HG02884 (cell line): ENCODE results near the gene DCDC2B.

Experiments
- ATAC-seq: cut with Tn5 transposase; IDR thresholded peaks from one replicate; pipeline ENCODE4 v1.9.1; 2021; ENCODE audit warnings: mild to moderate bottlenecking, moderate library complexity; ENCODE audit not compliant: unreplicated experiment

DCDC2B gene

DNA sequence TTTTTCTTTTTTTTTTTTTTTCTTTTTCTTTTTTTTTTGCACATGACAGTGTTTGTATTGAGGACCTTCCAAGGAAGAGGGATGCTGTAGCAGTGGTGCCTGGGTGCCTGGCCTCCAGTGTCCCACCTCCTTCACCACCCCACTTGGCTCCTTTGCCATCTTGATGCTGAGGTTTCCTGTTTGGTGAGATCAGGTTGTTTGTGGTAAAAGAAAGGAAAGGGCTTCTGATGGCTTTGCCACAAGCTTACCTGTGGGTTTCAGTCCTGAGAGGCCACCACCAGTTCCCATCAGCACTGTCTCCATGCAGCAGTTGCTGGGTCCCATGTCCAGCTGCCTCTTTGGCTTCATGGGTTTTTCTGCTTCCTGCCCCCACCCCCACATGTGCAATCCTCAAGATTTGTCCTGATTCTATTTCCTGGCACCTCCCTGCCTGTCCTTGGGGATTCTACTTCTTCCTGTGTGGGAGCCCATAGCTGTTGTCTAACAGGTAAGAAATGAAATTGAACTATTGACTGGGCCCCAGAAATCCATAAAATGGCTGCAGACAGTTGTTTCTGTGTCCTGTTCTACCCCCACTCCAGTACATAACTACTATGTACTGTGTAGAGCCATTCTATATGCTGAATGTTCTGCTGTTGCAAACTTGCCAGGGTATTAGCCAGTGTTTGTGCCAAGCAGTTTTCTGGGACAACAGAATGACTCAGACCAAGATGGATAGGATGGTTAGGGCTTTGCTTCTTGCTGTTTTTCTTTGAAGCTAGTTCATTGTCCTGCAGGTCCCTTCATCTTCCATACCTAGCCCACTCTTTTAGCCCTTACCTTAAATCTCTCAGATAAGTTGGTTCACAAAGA lies 12.7 kb upstream of the DCDC2B start:
- no peak for ATAC-seq

DNA sequence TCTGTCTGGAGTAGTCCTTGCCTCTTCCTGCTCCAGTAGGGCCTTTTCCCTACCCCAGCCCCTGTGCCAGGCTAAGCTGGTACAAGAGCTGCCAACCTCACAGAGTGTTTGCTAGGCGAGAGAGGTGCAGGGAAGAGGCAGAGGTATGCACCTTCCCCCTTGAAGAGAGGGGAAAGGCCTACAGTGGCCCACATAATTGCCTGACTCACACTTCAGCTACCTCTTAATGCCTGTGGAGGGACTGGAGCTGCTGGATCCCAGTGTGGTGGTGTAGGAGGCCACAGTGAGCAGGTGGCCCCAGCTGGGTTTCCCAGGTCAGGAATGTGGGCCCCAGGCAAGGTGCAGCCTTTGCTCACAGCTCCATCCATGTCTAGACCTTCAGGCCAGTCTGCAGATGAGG lies 11.8 kb upstream of the DCDC2B start:
- ATAC-seq = no peak

DNA sequence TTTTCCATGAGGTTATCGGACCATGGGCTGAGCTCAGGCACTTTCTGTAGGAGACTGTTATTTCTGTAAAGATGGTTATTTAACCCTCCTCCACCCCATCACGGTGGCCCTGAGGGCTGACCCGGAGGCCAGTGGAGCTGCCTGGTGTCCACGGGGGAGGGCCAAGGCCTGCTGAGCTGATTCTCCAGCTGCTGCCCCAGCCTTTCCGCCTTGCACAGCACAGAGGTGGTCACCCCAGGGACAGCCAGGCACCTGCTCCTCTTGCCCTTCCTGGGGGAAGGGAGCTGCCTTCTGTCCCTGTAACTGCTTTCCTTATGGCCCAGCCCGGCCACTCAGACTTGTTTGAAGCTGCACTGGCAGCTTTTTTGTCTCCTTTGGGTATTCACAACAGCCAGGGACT lies 11.1 kb upstream of the DCDC2B start:
- ATAC-seq = no peak

DNA sequence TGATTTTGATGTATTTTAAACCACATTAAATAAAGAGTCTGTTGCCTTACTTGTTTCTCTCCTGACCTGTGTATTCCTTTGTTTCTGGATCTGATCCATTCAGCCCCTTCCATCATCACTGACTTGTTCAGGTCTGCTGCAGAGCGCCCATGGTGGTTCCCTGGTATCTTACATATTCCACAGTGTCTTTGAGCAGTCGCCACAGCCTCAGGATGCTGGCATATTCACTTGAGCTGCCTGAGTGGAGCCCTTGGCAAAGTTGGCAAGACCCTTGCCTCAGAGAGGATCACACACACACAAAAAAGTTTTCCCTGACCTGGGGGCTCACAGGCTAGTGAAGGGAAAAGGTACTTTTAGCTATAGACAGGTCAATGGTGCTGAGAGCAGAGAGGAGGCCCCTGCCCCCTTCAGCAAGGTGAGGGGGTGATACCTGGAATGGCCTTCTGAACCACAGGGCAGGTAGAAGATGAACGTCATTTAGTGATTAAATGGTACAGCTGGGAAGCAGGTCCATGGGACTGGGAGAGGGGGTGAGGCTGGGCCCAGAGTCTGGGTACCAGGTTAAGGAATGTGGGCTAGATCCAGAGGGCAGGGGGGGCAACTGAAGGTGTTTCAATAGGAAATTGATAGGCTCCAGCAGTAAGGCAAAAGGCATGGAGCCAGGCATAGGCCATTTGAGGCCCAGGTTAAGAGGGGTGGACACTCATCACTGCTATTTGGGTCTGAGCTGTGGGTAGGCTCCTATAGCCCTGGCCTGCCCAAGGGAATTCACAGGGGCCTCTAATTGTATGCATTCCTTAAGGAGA lies 10.4 kb upstream of the DCDC2B start:
- no peak for ATAC-seq

DNA sequence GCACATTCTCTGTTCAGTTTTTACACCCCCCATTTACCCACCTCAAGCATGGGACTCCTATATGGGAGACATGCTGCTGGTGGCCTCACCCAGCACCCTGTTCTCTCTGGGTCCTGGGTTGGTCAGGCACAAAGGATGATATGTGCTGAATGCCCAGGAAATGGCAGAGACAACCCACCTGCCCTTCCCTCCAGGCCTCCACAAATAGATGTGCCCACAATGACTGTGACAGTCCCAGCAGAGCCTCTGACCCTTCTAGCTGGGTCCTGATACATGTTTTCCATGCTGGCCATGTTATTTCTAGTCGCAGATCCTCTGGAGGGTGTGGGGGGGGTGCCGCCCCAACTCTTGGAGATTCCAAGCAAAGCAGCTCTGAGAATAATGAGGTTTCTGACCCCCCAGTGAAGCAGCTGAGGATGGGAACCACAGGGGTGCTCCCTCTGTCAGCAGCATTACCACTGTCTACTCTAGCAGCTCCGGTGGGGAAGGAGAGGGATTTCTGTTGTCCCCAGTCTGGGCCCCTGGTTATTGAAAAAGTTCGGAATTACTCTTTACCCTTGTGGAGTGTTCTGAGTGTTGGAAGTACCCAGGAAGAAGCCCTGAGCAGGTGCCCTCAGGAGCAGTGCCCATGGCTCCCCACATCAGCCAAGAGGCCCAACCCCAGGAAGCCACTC lies 9.7 kb upstream of the DCDC2B start:
- ATAC-seq = no peak

DNA sequence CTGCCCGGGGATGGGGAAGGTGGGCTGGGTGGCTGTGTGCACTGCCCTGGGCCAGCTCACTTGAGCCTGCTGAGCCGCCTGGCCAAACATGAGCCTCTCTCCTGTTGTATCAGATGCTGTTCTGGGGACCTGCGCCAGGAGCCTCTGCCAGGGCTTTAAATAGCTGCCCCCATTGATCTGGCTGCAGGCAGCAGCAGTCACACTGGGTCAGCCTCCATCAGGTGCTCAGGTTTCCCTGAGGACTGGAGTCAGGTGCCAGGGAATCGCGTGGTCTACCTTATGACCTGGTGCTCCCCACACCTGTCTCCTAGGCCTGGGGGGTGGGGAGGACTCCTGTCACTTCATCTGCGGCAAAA lies 9.2 kb upstream of the DCDC2B start:
- no peak for ATAC-seq

DNA sequence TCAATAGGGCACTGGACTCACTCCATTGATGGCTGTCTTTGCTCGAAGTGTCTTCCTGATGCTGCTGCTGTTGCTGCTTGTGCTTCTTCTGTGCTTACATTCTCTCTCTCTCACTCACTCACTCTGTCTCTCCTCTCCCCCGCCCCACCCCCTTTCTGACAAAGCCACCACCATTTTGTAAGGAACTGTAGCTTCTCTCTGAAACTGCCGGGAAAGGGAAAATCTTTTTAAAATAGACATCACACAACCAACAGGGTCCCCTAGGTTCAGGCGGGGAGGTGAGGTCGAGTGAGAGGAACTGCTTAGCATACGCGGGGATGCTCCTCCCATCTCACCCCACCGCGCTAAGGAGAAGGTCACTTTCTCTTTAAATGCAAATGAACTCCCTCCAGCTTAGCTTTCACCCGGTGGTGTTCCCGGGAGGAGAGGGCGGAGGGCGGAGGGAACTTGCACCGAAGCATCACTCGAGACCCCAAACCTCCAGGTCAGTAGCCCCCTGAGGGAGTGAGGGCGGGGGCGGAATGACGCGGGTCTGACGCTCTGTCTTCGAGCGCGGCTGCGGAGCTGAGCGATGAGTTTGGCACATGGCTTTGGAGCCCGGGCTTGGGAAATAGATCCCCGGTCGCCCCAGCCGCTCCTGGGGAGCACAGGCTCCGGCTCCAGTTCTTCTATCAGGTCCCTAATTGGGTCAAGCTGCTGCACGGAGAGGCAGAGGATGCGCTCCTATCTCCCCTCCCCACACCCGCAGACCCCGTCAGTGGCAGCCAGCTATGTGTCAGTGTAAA lies 8.5 kb upstream of the DCDC2B start, which contains the start of gene CCDC28B:
Gene CCDC28B (plus strand): TSS at position 370 of the 785 bp plus-strand sequence. CDS start 1,341 bp downstream, outside the sequence.
- no peak for ATAC-seq

DNA sequence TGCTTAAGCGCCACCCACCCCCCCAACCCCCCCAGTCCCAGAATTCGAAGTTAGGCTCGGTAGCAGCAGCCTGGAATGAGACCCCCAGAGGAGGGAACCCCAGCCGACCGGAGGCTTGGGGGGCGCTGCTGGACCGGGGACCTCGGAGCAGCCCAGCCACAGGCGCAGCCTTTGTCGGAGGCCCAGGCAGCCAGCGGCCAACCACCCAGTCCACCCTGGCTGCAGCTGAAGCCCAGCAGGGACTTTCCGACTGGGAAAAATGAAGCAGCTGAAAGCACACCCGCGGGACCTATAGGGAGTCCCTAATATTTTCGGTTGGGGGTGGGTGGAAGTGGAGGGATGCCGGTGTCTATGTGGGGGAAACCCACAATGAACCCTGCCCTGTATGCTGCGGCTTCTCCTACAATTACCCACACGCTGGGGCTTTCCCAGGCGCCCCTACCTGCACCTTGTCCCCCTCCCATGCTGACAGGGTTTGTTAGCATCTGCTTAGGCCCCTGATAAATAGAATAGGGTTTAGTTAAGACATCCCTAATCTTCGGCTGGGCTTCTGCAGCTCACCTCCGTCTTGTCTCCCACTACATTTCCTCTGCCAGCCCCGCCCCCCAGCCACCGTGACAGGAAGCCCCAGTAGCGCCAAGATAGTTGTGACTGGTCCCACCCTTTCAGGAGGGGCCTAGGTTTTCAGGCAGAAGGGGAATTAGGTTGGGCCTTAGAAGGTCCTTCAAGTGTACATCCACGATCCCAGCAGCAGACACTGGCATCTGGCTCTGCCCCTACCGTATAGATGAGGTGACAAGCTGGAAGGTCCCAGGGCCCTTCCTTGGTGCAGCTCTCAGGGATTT lies 7.7 kb upstream of the DCDC2B start:
- ATAC-seq = no peak

DNA sequence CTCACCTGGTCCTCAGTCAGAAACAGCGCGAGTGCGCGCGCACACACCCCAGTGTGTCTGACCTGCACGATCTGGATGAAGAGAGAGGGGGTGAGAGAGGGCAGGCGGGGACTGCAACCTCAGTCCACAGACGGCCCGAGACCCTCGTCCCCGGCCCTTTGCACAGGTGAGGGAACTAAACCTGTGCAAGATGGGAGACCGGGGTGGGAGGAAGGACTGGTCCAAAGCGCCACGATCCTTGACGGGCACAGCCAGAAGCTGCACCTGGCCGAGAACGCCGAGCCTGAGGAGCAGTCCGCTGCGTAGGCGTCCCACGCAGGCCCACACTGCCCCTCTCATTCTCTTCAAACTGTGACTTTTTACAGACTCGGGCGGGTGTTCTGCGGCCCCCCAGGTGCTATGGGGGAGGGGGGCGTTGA lies 3.9 kb upstream of the DCDC2B start:
- ATAC-seq = no peak

DNA sequence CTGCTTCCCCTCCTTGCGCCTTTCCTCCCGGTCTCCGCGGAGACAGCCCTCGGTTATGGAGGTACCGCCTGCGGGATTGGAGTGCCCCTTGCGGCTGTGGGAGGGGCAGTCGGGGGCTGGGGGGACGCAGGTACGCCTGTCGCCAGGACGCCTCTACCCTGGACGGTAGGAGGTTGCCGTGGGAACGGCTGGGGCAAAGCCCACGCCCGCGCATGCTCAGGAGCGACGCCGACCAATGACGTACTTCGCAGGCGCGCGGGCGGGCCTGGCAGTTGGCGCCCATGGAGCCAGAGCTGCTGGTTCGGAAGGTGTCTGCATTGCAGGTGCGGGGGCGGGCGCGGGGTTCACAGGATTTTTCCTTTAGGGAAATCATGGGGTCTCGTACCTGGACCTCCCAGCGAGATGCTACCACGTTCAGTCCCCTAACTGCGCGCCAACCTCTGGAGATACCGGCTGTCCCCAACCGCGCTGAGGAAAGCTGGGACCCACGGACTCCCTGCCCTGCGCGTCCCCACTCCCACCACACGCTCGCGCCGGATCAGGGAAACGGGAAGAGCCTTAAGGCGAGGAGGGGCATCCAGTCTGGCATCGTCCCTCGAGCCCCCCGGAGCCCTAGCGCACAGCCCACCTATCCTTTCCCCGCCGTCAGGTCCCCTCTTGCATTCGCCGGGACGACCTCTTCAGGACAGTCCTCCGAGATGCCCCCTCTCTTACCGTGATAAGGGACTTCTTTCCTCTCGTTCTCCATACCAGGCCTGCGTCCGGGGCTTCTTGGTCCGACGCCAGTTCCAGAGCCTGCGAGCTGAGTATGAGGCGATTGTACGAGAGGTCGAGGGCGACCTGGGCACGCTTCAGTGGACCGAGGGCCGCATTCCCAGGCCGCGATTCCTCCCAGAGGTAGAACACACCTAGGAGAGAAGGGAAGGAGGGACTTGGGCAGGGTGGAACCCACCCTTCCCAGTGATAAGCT lies 3.2 kb upstream of the DCDC2B start, which contains the start of gene IQCC:
Gene IQCC (plus strand): TSS at position 271 of the 970 bp plus-strand sequence. CDS start 11 bp downstream, at position 282.
- ATAC-seq = no peak

DNA sequence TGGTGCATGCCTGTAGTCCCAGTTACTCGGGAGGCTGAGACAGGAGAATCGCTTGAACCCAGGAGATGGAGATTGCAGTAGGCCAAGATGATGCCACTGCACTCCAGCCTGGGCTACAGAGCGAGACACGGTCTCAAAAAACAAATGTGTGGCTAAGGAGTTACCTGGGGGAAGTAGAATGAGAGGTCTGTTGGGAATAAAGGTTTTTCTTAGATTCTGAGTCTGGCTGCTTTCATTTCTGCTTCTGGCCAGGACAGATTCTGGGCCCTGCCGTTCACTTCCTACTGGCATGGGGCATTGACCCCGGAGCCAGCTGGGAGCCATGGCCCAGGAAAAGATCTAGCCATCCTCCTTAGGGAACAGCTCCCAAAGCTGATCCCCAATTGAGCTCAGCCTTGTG lies 420 bp upstream of the DCDC2B start:
- no peak for ATAC-seq

DNA sequence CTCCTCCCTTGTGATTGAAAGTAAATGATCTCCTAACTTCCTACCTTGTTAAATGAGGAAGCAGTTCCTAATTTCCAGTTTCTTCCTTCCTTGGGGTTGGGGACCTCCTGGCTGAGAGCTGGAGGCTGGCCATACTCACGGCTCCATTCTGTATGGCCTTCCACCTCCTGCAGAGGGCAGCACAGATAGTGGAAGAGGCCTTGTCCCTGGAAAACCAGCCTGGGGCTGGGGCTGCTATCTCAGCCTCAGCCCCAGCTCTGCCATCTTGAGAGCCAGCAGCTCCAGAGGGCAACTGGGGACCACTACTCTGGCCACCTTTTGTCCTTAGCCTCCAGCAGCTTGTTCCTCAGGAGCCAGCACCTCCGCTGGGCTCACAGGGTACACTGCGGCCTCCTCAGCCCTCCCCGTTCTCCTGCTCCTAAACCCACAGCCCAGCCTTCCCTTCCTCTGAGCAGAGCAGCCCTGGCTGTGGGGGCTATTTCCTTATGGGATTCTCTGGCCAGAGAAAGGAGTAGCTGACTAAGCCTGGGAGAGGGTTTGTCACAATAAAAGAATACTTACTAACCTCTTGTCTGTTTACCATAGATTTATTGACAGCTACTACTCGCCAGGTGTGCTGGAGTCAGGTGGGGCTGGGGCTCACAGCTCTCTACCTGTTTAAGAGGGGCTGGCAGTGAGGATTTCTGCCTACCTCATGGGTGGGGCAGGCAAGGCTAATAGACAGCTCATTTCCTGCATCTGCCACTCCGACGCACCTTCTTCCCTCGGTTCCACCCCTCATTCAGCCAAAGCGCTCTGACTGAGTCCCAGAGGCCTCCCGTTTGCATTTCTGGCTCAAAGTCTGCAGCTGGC lies 7.0 kb downstream of the DCDC2B start:
- no peak for ATAC-seq

DNA sequence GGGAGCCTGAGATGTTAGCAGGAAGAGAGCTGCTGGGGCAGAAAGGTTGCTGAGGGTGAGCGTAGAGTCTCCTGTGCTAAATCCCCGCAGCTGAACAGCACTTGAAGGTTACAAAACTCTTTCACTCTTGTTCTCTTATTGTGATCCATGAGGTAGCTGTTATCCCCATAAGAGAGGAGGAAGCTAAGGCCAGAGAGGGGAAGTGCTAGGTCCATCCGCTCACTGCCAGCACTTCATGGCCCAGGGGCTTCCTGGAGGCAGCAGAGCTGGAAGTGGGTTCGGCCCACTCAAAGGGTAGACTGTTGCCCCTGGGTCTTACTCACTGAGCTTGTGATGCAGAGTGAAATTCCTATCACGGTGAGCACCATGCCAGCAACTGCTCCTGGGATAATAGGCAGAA lies 7.7 kb downstream of the DCDC2B start:
- ATAC-seq = no peak

DNA sequence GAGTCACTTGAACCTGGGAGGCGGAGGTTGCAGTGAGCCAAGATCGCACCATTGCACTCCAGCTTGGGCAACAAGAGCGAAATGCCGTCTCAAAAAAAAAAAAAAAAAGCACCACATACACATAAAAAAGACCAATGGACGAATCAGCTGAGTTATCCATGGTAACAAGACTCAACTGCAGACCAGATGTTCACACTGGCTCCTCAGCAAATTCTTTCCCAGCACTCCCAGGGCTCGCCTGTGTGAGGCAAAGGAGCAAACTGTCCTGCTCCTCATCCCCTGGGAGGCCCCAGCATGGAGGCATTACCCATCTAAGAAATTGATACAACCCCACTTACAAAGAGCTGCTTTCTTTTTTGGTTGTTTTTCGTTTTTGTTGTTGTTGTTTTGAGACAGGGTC lies 10.1 kb downstream of the DCDC2B start:
- no peak for ATAC-seq

DNA sequence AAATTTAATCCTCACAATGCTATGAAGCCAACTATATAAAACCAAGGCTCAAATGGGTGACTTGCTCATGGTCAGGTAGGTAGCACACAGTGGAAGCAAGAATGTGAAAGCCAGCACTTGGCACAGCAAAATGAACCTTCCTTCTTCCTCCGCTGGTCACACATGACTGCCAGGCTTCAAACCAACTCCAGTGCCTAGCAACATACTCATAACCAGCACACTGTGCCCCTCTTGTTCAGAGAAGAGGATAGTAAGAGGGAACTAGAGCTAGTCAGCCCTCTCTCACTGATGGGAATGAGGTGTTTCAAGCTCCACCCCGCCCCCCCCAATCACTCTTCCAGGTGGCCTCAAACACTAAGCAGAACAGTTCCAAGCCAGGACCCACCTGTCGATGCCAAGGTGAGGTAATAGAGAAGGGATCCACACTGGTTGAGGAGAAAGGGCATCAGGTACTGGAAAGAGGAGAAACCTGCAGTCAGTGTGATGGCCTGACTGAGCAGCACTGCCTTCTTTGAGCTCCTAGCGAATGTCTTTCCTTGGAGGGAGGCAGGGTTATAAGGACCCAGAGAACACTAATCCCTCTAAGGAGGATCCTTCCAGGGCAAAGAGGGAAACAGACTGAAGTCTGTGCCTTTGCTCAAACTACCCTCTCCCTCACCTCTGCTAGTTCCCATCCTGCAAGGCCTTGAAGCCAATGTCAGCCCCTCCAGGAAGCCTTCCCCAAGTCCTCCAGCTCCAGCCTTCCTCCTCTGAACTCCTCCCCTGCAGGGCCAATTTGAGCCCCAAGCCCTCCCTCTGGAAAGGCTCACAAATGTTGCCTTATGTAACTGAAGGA lies 12.1 kb downstream of the DCDC2B start:
- ATAC-seq = no peak

DNA sequence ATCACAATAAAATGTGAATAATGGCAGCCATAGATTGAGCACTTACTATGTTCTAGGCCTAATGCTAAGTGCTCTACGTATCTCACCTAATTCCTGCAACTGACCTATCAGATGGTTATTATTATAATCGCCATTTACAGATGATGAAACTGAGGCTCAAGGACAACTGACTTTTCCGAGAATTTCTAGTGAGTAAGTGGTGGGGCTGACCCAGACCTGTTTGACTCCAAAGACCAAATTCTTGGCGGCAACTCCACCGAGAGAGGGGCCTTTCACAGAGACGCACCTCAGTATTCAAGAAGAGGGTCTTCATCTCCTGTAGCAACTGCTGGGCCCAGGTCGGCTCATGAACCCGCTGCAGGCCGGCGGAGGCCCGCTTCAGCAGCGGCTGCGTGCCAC lies 12.7 kb downstream of the DCDC2B start:
- ATAC-seq = no peak
